ENCODE measurements around the gene PYCARD. TPM values are rescaled to one million over a fixed set of nuclear protein-coding genes. Genes with fewer than 3 reads are reported as not detected.
A peak's percentile ranks its signal among the peaks of the same experiment; 100 is the strongest.

Gene PYCARD
- total and polyA plus RNA-seq, 10 donors, result 68.0 to 135 (median 99.7) TPM

DNA sequence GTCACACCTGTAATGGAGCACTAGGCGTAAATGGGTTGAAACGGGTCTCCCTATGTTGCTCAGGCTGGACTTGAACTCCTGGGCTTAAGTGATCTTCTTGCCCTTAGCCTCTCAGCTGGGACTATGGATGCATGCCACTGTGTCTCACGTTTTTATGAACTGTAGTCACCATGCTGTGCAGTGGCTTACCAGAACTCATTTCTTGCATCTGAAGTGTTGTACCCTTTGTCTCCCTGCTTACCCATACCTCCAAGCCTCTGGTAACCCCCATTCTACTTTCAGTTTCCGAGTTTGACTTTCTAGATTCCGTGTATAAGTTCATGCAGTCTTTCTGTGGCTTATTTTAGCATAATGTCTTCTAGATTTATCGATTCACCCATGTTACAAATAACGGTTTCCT is 7.7 kb downstream of the PYCARD start:
- H3K9me3 ChIP-seq, result no peaks in the 10 kb centered on the region
- peaks cover 12 to 100% (median 70%) of the 10 kb centered on the region in 6 donors for H3K36me3 ChIP-seq
- no peak overlapping the region for H3K27ac ChIP-seq
- intact Hi-C loops (cut with DNase I; ENCODE audit: low total_unique reads), result no loop called here
- H3K4me3 ChIP-seq, result no peak overlapping the region
- H3K4me1 ChIP-seq, result peaks cover 0 to 97% (median 34%) of the 10 kb centered on the region in 6 donors
- DNase-seq, result peak; percentile 21
- WGBS, 5 donors, result 71 to 85% (median 82%) methylated on average over 7 of the region's 7 CpGs
- TF ChIP-seq CTCF (IDR thresholded peaks at IDR 0.05 in 8 of 11, conservative IDR thresholded peaks at IDR 0.05 in 3 of 11) (no peak), POLR2A (IDR thresholded peaks at IDR 0.05) (no peak), POLR2AphosphoS5 (IDR thresholded peaks at IDR 0.05) (peak in 1 of 3 donors; percentile 53)
- H3K27me3 ChIP-seq (replicated peaks in 1 of 7), result no peaks in the 10 kb centered on the region

DNA sequence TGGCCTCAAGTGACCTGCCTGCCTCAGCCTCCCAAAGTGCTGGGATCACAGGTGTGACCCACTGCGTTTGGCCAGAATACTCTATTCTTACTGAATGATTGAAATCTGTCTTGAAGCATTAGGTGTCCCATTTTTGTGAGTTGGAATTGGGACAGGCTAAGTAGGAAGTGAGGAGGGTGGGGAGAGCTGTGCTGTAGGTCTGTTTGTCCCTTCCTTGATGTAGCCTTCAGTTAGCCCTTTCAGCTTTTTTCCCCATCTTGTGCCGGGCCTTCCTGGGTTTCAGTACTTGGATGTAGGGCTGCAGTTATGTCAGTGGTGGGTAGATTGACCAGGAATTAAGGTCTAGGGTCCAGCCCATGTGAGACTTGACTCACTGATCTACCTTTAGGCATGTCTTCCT is 8.7 kb downstream of the PYCARD start:
- Histone ChIP-seq H3K27ac (peak overlapping the region in 2 of 8 donors; percentile 15 to 40), H3K4me1 (peaks cover 0 to 96% (median 31%) of the 10 kb centered on the region in 6 donors), H3K4me3 (no peak overlapping the region), H3K36me3 (peaks cover 15 to 100% (median 80%) of the 10 kb centered on the region in 6 donors), H3K27me3 (replicated peaks in 1 of 7) (no peaks in the 10 kb centered on the region), H3K9me3 (no peaks in the 10 kb centered on the region)
- intact Hi-C loops (cut with DNase I; ENCODE audit: low total_unique reads), result no loop called here
- WGBS, 5 donors, result 83 to 95% (median 90%) methylated on average over 2 of the region's 2 CpGs
- TF ChIP-seq CTCF (IDR thresholded peaks at IDR 0.05 in 8 of 11, conservative IDR thresholded peaks at IDR 0.05 in 3 of 11), result no peak
- DNase-seq, result no peak

GRCh38 chr16:31192856-31193642 is 9.5 kb downstream of the PYCARD start:
- no peak overlapping the region for H3K4me3 ChIP-seq
- no peaks in the 10 kb centered on the region for H3K27me3 ChIP-seq (replicated peaks in 1 of 7)
- peaks cover 15 to 100% (median 88%) of the 10 kb centered on the region in 6 donors for H3K36me3 ChIP-seq
- 88 to 93% (median 91%) methylated on average over 16 of the region's 16 CpGs for WGBS, 5 donors
- no peaks in the 10 kb centered on the region for H3K9me3 ChIP-seq
- peaks cover 0 to 96% (median 34%) of the 10 kb centered on the region in 6 donors for H3K4me1 ChIP-seq
- TF ChIP-seq CTCF (IDR thresholded peaks at IDR 0.05 in 8 of 11, conservative IDR thresholded peaks at IDR 0.05 in 3 of 11) (no peak), POLR2AphosphoS5 (IDR thresholded peaks at IDR 0.05) (peak in 2 of 3 donors; percentile 27 to 50), POLR2A (IDR thresholded peaks at IDR 0.05) (no peak)
- H3K27ac ChIP-seq, result peak overlapping the region in 1 of 8 donors; percentile 66
- DNase-seq, result peak; percentile 12
- intact Hi-C loops (cut with DNase I; ENCODE audit: low total_unique reads), result no loop called here

DNA sequence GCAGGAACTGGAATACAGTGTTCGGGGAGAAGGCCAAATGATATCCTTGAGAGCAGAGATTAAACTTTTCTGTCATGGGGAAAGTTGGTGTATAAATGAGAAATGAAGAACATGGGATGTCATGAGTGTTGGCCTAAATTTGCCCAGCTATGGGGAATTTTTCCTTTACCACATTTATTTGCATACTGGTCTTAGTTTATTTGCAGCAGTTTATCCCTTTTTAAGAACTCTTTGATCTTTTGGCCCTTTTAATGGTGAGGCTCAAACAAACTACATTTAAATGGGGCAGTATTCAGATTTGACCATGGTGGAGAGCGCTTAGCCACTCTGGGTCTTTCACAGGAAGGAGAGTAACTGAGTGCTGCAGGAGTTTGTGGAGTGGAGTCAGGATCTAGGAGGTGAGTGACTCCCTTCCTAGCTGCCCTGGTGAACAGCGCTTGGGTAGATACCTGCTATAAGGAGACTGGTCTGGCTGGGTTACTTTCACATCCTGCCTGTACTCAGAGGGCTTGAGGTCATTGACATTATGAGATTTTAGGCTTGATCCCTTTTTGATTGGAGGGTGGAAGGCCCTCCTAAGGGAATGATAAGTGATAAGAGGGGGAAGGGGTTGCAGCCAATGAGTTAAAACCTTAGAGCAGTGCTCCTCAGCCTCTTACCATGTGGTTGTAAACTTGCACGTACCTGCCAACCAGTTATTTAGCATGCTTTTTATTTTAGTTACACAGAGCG is 10.7 kb downstream of the PYCARD start:
- H3K27me3 ChIP-seq (replicated peaks in 1 of 7), result no peaks in the 10 kb centered on the region
- peak; percentile 15 for DNase-seq
- H3K4me3 ChIP-seq, result no peak overlapping the region
- peak overlapping the region in 4 of 8 donors; percentile 11 to 66 (median 43) for H3K27ac ChIP-seq
- H3K9me3 ChIP-seq, result no peaks in the 10 kb centered on the region
- intact Hi-C loops (cut with DNase I; ENCODE audit: low total_unique reads), result no loop called here
- H3K4me1 ChIP-seq, result peaks cover 0 to 98% (median 36%) of the 10 kb centered on the region in 6 donors
- peak in 1 of 3 donors; percentile 21 for TF ChIP-seq POLR2AphosphoS5 (IDR thresholded peaks at IDR 0.05)
- TF ChIP-seq CTCF (IDR thresholded peaks at IDR 0.05 in 8 of 11, conservative IDR thresholded peaks at IDR 0.05 in 3 of 11), result no peak
- TF ChIP-seq POLR2A (IDR thresholded peaks at IDR 0.05), result no peak
- peaks cover 15 to 100% (median 98%) of the 10 kb centered on the region in 6 donors for H3K36me3 ChIP-seq
- 74 to 84% (median 82%) methylated on average over 5 of the region's 5 CpGs for WGBS, 5 donors

Data from spleen (tissue), 11 donors.